H9 (cell line): ENCODE measurements around the gene LIX1. TPM values are rescaled to one million over a fixed set of nuclear protein-coding genes. Genes with fewer than 3 reads are reported as not detected.

Experiments used
- DNase-seq: peaks from one replicate; pipeline ENCODE4 v3.0.0-alpha.2; 2017
- H2AFZ ChIP-seq: one replicate; pipeline ENCODE4 v1.6.1; 2013; ENCODE audit warnings: mild to moderate bottlenecking, low read length, control low read depth, moderate library complexity
- H2AK5ac ChIP-seq: 2 replicates; pipeline ENCODE4 v1.6.1; 2013; ENCODE audit warnings: low read length, control low read depth, mixed read lengths; ENCODE audit not compliant: insufficient read length
- H2BK120ac ChIP-seq: one replicate; pipeline ENCODE4 v1.6.1; 2013; ENCODE audit warnings: low read depth, mild to moderate bottlenecking, low read length, control low read depth, inconsistent platforms; ENCODE audit not compliant: poor library complexity, severe bottlenecking
- H2BK12ac ChIP-seq: 2 replicates; pipeline ENCODE4 v1.6.1; 2013; ENCODE audit warnings: low read length, control low read depth, mixed read lengths, low read depth; ENCODE audit not compliant: insufficient read length
- H2BK15ac ChIP-seq: 2 replicates; pipeline ENCODE4 v1.6.1; 2013; ENCODE audit warnings: low read depth, low read length, control low read depth
- H2BK20ac ChIP-seq: one replicate; pipeline ENCODE4 v1.6.1; 2013; ENCODE audit warnings: low read depth, mild to moderate bottlenecking, low read length, control low read depth, inconsistent platforms; ENCODE audit not compliant: poor library complexity, severe bottlenecking
- H2BK5ac ChIP-seq: 2 replicates; pipeline ENCODE4 v1.6.1; 2013; ENCODE audit warnings: low read length, control low read depth, mixed read lengths; ENCODE audit not compliant: insufficient read length
- H3K14ac ChIP-seq: 2 replicates; pipeline ENCODE4 v1.6.1; 2013; ENCODE audit warnings: low read length, control low read depth; ENCODE audit not compliant: insufficient read depth
- H3K18ac ChIP-seq: 2 replicates; pipeline ENCODE4 v1.6.1; 2013; ENCODE audit warnings: low read depth, mild to moderate bottlenecking, mixed read lengths, low read length, control low read depth; ENCODE audit not compliant: insufficient read length
- H3K23ac ChIP-seq: 2 replicates; pipeline ENCODE4 v1.6.1; 2013; ENCODE audit warnings: low read length, control low read depth, mixed read lengths, low read depth; ENCODE audit not compliant: insufficient read length
- H3K23me2 ChIP-seq: 2 replicates; pipeline ENCODE4 v1.6.1; 2013; ENCODE audit warnings: low read depth, mild to moderate bottlenecking, mixed read lengths, low read length, control low read depth; ENCODE audit not compliant: insufficient read length, poor library complexity, severe bottlenecking
- H3K27ac ChIP-seq: 2 replicates; pipeline ENCODE4 v1.5.1; 2013; ENCODE audit warnings: low read length, control low read depth, mixed read lengths, low read depth; ENCODE audit not compliant: insufficient read length
- H3K27me3 ChIP-seq: 2 replicates; pipeline ENCODE4 v1.6.1; 2013; ENCODE audit warnings: low read length, control low read depth, inconsistent platforms; ENCODE audit not compliant: insufficient read depth
- H3K4ac ChIP-seq: 2 replicates; pipeline ENCODE4 v1.6.1; 2013; ENCODE audit warnings: low read depth, mild to moderate bottlenecking, control low read depth, inconsistent platforms, low read length, moderate library complexity
- H3K4me1 ChIP-seq: 2 replicates; pipeline ENCODE4 v1.6.1; 2013; ENCODE audit warnings: low read length, control low read depth, inconsistent platforms; ENCODE audit not compliant: insufficient read depth
- H3K4me2 ChIP-seq: 2 replicates; pipeline ENCODE4 v1.6.1; 2013; ENCODE audit warnings: low read length, control low read depth, mixed read lengths; ENCODE audit not compliant: insufficient read length, insufficient read depth
- H3K56ac ChIP-seq: 2 replicates; pipeline ENCODE4 v1.6.1; 2013; ENCODE audit warnings: low read depth, mild to moderate bottlenecking, mixed read lengths, low read length, control low read depth; ENCODE audit not compliant: insufficient read length
- H3K79me1 ChIP-seq: 2 replicates; pipeline ENCODE4 v1.6.1; 2013; ENCODE audit warnings: low read depth, mild to moderate bottlenecking, moderate library complexity, low read length, control low read depth, inconsistent platforms; ENCODE audit not compliant: insufficient read depth, poor library complexity, severe bottlenecking
- H3K79me2 ChIP-seq: 2 replicates; pipeline ENCODE4 v1.6.1; 2013; ENCODE audit warnings: low read length, control low read depth, inconsistent platforms; ENCODE audit not compliant: insufficient read depth
- H3K9ac ChIP-seq: 2 replicates; pipeline ENCODE4 v1.6.1; 2013; ENCODE audit warnings: low read length, control low read depth, mixed read lengths; ENCODE audit not compliant: insufficient read length; ENCODE audit errors: extremely low read depth
- H3K9me3 ChIP-seq: one replicate; pipeline ENCODE4 v1.6.1; 2013; ENCODE audit warnings: low read depth, low read length, inconsistent platforms; ENCODE audit not compliant: control insufficient read depth
- H3T11ph ChIP-seq: one replicate; pipeline ENCODE4 v1.6.1; 2013; ENCODE audit warnings: mild to moderate bottlenecking, low read length, control low read depth, inconsistent platforms
- H4K20me1 ChIP-seq: one replicate; pipeline ENCODE4 v1.6.1; 2013; ENCODE audit not compliant: control insufficient read depth, insufficient read length, insufficient read depth
- H4K5ac ChIP-seq: 2 replicates; pipeline ENCODE4 v1.6.1; 2013; ENCODE audit warnings: low read depth, mild to moderate bottlenecking, mixed read lengths, low read length, control low read depth; ENCODE audit not compliant: insufficient read length
- H4K8ac ChIP-seq: replicated peaks from 2 replicates; pipeline ENCODE4 v1.6.1; 2013; ENCODE audit warnings: low read length, control low read depth, mixed read lengths, low read depth; ENCODE audit not compliant: insufficient read length
- H4K91ac ChIP-seq: 2 replicates; pipeline ENCODE4 v1.6.1; 2013; ENCODE audit warnings: low read depth, mild to moderate bottlenecking, moderate library complexity, mixed read lengths, low read length, control low read depth; ENCODE audit not compliant: insufficient read length
- H3K27ac Mint-ChIP-seq, 3 experiments: 2 replicates in 2 of 3; 3 replicates in 1 of 3; pipeline ENCODE4 v1.8.0; 2020 to 2021; ENCODE audit warnings: mixed read lengths in 3 of 3, mild to moderate bottlenecking in 1 of 3, moderate library complexity in 1 of 3
- H3K27me3 Mint-ChIP-seq: 2 replicates; pipeline ENCODE4 v1.8.0; 2021; ENCODE audit warnings: low read depth, mild to moderate bottlenecking, moderate library complexity, mixed read lengths
- H3K36me3 Mint-ChIP-seq, 3 experiments: 2 replicates in 2 of 3; 3 replicates in 1 of 3; pipeline ENCODE4 v1.8.0; 2020 to 2021; ENCODE audit warnings: low read depth in 3 of 3, mixed read lengths in 3 of 3; ENCODE audit not compliant: insufficient read depth in 1 of 3
- H3K4me1 Mint-ChIP-seq, 2 experiments: 2 replicates each; pipeline ENCODE4 v1.8.0; 2020; ENCODE audit warnings: mixed read lengths in 2 of 2
- H3K4me3 Mint-ChIP-seq, 2 experiments: 2 replicates in 1 of 2; 3 replicates in 1 of 2; pipeline ENCODE4 v1.8.0; 2020 to 2021; ENCODE audit warnings: mild to moderate bottlenecking in 2 of 2, mixed read lengths in 2 of 2, moderate library complexity in 1 of 2
- H3K9me3 Mint-ChIP-seq, 2 experiments: 2 replicates in 1 of 2; 3 replicates in 1 of 2; pipeline ENCODE4 v1.8.0; 2020; ENCODE audit warnings: mild to moderate bottlenecking in 2 of 2, mixed read lengths in 2 of 2, moderate library complexity in 1 of 2
- total RNA-seq: library from RNA; stranded (reverse); gene quantifications from 2 replicates; pipeline ENCODE4 v1.2.1, GENCODE V29; 2021
- TF ChIP-seq, protein P1 (sequence below): fragments of 200-600 bp; sonication (generic); conservative IDR thresholded peaks from 3 replicates; pipeline ENCODE4 v1.8.0; 2021; ENCODE audit warnings: antibody characterized with exemption, mild to moderate bottlenecking

The LIX1 gene
- total RNA-seq, 1 experiment from 2014 or later: 0.13 TPM

DNA sequence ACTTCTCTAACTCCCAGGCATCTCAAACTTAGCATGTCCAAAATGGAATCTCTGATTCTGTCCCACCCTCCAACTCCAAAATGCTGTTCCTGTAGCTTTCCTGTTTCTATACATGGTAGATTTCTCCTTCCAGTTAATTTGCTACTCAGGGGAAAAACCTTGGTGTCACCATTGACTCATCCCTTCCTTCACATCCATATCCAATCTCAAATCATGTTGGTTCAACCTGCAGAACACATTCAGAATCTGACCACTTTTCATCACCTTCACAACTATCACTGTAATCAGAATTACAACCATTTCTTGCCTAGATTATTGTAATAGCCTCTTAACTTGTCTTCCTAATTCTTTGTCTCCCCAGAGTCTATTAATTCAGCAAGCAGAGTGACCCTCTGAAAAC, 29.8 kb upstream of the LIX1 start:
- Histone ChIP-seq H3K4me2 (no peak overlapping the region), H3K27me3 (no peaks in the 10 kb centered on the region), H3K18ac (no peak overlapping the region), H3K56ac (no peak overlapping the region), H3K23me2 (no peaks in the 10 kb centered on the region), H4K91ac (no peak overlapping the region), H3K4me1 (no peaks in the 10 kb centered on the region), H2BK15ac (no peak overlapping the region), H3K27ac (no peak overlapping the region), H2AK5ac (no peak overlapping the region), H3K4ac (no peak overlapping the region), H3K23ac (no peak overlapping the region), H2BK20ac (no peak overlapping the region), H2AFZ (no peak overlapping the region), H3K14ac (no peak overlapping the region), H3K9me3 (no peaks in the 10 kb centered on the region), H4K5ac (no peak overlapping the region), H3K79me1 (no peaks in the 10 kb centered on the region), H3T11ph (no peak overlapping the region), H2BK120ac (no peak overlapping the region), H4K8ac (no peak overlapping the region), H4K20me1 (no peaks in the 10 kb centered on the region), H3K79me2 (no peaks in the 10 kb centered on the region), H2BK12ac (no peak overlapping the region), H2BK5ac (no peak overlapping the region), H3K9ac (no peak overlapping the region)
- Mint-ChIP-seq H3K9me3 (no peaks in the 10 kb centered on the region), H3K4me3 (no peak overlapping the region), H3K27me3 (no peaks in the 10 kb centered on the region), H3K27ac (no peak overlapping the region), H3K4me1 (no peaks in the 10 kb centered on the region), H3K36me3 (peaks cover 25 to 80% (median 66%) of the 10 kb centered on the region in 3 experiments; a peak in 5 of 7 replicates)
- TF ChIP-seq, protein P1, sequence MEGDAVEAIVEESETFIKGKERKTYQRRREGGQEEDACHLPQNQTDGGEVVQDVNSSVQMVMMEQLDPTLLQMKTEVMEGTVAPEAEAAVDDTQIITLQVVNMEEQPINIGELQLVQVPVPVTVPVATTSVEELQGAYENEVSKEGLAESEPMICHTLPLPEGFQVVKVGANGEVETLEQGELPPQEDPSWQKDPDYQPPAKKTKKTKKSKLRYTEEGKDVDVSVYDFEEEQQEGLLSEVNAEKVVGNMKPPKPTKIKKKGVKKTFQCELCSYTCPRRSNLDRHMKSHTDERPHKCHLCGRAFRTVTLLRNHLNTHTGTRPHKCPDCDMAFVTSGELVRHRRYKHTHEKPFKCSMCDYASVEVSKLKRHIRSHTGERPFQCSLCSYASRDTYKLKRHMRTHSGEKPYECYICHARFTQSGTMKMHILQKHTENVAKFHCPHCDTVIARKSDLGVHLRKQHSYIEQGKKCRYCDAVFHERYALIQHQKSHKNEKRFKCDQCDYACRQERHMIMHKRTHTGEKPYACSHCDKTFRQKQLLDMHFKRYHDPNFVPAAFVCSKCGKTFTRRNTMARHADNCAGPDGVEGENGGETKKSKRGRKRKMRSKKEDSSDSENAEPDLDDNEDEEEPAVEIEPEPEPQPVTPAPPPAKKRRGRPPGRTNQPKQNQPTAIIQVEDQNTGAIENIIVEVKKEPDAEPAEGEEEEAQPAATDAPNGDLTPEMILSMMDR: no peak
- DNase-seq: no peak
